Prostate gland (tissue), 2 donors: ENCODE measurements around the gene ARFGAP1.

ENCODE experiments used
- POLR2AphosphoS5 ChIP-seq: sonication (generic); formaldehyde crosslinking; IDR thresholded peaks from one replicate; pipeline ENCODE4 v1.6.1; 2017; ENCODE audit warnings: antibody characterized with exemption
- TF ChIP-seq, protein P1 (sequence below), 4 experiments: fragments of 200-600 bp in 2 of 4; fragments of 450-650 bp in 2 of 4; sonication (generic) in 2 of 4; IDR thresholded peaks; 1 replicate in 3 of 4; 2 replicates in 1 of 4; pipeline ENCODE4 v1.5.1; 2016 to 2019; ENCODE audit warnings: antibody characterized with exemption in 4 of 4, mild to moderate bottlenecking in 2 of 4, moderate library complexity in 2 of 4

DNA sequence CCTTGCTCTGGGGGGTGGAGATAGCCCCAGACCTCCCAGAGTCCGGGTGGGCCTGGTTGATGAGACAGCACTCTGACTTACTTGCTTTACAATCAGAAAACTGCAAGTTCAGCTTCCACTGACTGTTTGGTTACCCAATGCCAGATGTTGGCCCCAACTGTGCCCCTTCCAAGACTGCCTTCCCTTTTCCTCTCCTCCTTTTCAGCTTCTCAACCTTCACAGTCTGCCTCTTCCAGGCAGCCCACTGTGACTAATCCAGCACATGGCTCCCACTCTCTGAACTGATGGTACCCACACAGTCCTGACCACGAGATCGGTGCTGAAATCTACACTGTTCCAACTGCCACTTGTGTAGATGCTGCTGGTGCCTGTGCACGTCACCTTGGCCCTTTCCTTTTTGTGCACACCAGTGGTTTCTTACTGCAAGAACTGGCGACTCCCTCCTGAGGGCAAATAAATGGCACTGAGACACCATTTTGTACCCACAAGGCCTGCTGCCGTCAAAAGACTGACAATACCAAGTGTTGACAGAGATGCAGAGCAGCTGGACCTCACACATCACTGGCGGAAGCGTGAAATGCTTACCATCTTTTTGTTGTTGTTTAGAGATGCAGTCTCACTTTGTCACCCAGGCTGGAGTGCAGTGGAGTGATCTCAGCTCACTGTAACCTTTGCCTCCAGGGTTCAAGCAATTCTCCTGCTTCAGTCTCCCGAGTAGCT is 1.8 kb upstream of the ARFGAP1 start:
- TF ChIP-seq, protein P1, sequence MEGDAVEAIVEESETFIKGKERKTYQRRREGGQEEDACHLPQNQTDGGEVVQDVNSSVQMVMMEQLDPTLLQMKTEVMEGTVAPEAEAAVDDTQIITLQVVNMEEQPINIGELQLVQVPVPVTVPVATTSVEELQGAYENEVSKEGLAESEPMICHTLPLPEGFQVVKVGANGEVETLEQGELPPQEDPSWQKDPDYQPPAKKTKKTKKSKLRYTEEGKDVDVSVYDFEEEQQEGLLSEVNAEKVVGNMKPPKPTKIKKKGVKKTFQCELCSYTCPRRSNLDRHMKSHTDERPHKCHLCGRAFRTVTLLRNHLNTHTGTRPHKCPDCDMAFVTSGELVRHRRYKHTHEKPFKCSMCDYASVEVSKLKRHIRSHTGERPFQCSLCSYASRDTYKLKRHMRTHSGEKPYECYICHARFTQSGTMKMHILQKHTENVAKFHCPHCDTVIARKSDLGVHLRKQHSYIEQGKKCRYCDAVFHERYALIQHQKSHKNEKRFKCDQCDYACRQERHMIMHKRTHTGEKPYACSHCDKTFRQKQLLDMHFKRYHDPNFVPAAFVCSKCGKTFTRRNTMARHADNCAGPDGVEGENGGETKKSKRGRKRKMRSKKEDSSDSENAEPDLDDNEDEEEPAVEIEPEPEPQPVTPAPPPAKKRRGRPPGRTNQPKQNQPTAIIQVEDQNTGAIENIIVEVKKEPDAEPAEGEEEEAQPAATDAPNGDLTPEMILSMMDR (IDR thresholded peaks at IDR 0.05), result no peak
- TF ChIP-seq POLR2AphosphoS5, result no peak
